Ishikawa (cell line): ENCODE measurements around the gene SORCS3.

Experiments
- CEBPB ChIP-seq: IDR thresholded peaks from 2 replicates; pipeline ENCODE4 v1.6.1; 2012
- EGR1 ChIP-seq: IDR thresholded peaks from 2 replicates; pipeline ENCODE4 v1.6.1; 2012
- EP300 ChIP-seq: IDR thresholded peaks from 2 replicates; pipeline ENCODE4 v1.6.1; 2012; ENCODE audit warnings: borderline replicate concordance
- NFIC ChIP-seq: IDR thresholded peaks from 2 replicates; pipeline ENCODE4 v1.6.1; 2012
- RAD21 ChIP-seq: IDR thresholded peaks from 2 replicates; pipeline ENCODE4 v1.6.1; 2012; ENCODE audit warnings: low read depth
- TAF1 ChIP-seq: IDR thresholded peaks from 2 replicates; pipeline ENCODE4 v1.6.1; 2012; ENCODE audit warnings: low read depth, mild to moderate bottlenecking
- TCF12 ChIP-seq: IDR thresholded peaks from 2 replicates; pipeline ENCODE4 v1.6.1; 2012; ENCODE audit warnings: low read depth
- TF ChIP-seq, protein P1 (sequence below): IDR thresholded peaks from 2 replicates; pipeline ENCODE4 v1.6.1; 2012
- TF ChIP-seq, protein P2 (sequence below): IDR thresholded peaks from 2 replicates; pipeline ENCODE4 v1.6.1; 2012; ENCODE audit warnings: low read depth, mild to moderate bottlenecking

DNA sequence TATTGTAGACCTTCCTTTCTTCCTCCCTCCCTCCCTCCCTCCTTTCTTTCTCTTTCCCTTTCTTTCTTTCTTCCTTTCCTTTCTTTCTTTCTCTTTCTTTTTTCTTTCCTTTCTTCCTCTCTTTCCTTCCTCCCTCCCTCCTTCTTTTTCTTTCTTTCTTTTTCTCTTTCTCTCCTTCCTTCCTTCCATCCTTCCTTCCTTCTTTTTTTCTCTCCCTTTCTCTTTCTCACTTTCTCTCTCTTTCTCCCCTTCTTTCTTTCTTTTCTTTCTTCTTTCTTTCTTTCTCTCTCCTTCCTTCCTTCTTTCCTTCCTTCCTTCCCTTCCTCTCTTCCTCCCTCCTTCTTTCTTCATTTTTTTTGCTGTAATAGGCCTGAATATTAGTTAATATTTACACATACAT lies 638.0 kb downstream of the SORCS3 start:
- TF ChIP-seq, protein P1, sequence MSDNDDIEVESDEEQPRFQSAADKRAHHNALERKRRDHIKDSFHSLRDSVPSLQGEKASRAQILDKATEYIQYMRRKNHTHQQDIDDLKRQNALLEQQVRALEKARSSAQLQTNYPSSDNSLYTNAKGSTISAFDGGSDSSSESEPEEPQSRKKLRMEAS = no peak
- TF ChIP-seq CEBPB = no peak
- no peak for TF ChIP-seq EP300
- no peak for TF ChIP-seq TAF1
- TF ChIP-seq RAD21 = no peak
- no peak for TF ChIP-seq NFIC
- TF ChIP-seq, protein P2, sequence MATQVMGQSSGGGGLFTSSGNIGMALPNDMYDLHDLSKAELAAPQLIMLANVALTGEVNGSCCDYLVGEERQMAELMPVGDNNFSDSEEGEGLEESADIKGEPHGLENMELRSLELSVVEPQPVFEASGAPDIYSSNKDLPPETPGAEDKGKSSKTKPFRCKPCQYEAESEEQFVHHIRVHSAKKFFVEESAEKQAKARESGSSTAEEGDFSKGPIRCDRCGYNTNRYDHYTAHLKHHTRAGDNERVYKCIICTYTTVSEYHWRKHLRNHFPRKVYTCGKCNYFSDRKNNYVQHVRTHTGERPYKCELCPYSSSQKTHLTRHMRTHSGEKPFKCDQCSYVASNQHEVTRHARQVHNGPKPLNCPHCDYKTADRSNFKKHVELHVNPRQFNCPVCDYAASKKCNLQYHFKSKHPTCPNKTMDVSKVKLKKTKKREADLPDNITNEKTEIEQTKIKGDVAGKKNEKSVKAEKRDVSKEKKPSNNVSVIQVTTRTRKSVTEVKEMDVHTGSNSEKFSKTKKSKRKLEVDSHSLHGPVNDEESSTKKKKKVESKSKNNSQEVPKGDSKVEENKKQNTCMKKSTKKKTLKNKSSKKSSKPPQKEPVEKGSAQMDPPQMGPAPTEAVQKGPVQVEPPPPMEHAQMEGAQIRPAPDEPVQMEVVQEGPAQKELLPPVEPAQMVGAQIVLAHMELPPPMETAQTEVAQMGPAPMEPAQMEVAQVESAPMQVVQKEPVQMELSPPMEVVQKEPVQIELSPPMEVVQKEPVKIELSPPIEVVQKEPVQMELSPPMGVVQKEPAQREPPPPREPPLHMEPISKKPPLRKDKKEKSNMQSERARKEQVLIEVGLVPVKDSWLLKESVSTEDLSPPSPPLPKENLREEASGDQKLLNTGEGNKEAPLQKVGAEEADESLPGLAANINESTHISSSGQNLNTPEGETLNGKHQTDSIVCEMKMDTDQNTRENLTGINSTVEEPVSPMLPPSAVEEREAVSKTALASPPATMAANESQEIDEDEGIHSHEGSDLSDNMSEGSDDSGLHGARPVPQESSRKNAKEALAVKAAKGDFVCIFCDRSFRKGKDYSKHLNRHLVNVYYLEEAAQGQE = no peak
- TF ChIP-seq EGR1 = no peak
- TF ChIP-seq TCF12 = no peak
